Neural crest cell (in vitro differentiated cells): ENCODE results near the gene TMEM38B. TPM values are rescaled to one million over a fixed set of nuclear protein-coding genes. Genes with fewer than 3 reads are reported as not detected.
"Not testable (repeated sequence)": the region's sequence is repeated elsewhere in the genome, so short reads cannot be mapped to it uniquely, and the experiment has no call there.

ENCODE experiments used
- DNase-seq: peaks from one replicate; pipeline ENCODE4 v3.0.0; 2021; ENCODE audit warnings: low read depth, mixed read lengths, low spot score
- H3K27ac Mint-ChIP-seq: one replicate; pipeline ENCODE4 v1.8.0; 2021; ENCODE audit warnings: mild to moderate bottlenecking, mixed read lengths; ENCODE audit not compliant: unreplicated experiment
- H3K27me3 Mint-ChIP-seq: 2 replicates; pipeline ENCODE4 v1.8.0; 2021; ENCODE audit warnings: low read depth, mild to moderate bottlenecking, mixed read lengths
- H3K36me3 Mint-ChIP-seq: 2 replicates; pipeline ENCODE4 v1.8.0; 2021; ENCODE audit warnings: low read depth, mild to moderate bottlenecking, mixed read lengths
- H3K4me1 Mint-ChIP-seq: 2 replicates; pipeline ENCODE4 v1.8.0; 2021; ENCODE audit warnings: mixed read lengths
- H3K4me3 Mint-ChIP-seq: one replicate; pipeline ENCODE4 v1.8.0; 2021; ENCODE audit warnings: mild to moderate bottlenecking, mixed read lengths
- H3K9me3 Mint-ChIP-seq: 2 replicates; pipeline ENCODE4 v1.8.0; 2021; ENCODE audit warnings: mixed read lengths
- total RNA-seq: library from RNA; stranded (reverse); gene quantifications from 2 replicates; pipeline ENCODE4 v1.2.1, GENCODE V29; 2021
- TF ChIP-seq, protein P1 (sequence below): fragments of 200-600 bp; sonication (generic); conservative IDR thresholded peaks from 2 replicates; pipeline ENCODE4 v1.5.0; 2021; ENCODE audit warnings: antibody characterized with exemption, mild to moderate bottlenecking

TMEM38B gene
- total RNA-seq, 1 donor from 2014 or later, result 34.1 TPM

DNA sequence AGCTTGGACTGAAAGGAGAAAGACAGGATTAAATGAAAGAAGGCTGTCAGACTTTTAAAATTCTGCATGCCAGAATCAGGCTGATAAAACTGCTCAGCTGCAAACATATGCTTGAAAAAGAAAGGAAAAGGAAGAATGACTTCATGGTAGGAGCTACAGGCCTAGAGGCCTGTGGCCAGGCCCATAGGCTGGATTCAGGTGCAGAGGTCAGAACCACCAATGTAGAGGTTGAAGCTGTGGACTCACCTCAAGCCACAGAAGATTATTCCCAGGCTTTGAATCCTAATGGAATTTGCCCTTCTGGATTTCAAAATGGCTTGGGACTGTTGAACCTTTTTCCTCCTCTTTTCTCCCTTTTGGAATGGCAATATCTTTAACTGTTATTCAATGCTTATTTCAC, 47.7 kb downstream of the TMEM38B start:
- DNase-seq, result no peak
- Mint-ChIP-seq H3K9me3 (peaks cover 2% of the 10 kb centered on the region), H3K4me1 (no peaks in the 10 kb centered on the region), H3K4me3 (no peak overlapping the region), H3K36me3 (peaks cover 21% of the 10 kb centered on the region), H3K27ac (peak overlapping the region; percentile 1), H3K27me3 (no peaks in the 10 kb centered on the region)
- TF ChIP-seq, protein P1, sequence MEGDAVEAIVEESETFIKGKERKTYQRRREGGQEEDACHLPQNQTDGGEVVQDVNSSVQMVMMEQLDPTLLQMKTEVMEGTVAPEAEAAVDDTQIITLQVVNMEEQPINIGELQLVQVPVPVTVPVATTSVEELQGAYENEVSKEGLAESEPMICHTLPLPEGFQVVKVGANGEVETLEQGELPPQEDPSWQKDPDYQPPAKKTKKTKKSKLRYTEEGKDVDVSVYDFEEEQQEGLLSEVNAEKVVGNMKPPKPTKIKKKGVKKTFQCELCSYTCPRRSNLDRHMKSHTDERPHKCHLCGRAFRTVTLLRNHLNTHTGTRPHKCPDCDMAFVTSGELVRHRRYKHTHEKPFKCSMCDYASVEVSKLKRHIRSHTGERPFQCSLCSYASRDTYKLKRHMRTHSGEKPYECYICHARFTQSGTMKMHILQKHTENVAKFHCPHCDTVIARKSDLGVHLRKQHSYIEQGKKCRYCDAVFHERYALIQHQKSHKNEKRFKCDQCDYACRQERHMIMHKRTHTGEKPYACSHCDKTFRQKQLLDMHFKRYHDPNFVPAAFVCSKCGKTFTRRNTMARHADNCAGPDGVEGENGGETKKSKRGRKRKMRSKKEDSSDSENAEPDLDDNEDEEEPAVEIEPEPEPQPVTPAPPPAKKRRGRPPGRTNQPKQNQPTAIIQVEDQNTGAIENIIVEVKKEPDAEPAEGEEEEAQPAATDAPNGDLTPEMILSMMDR, result no peak

- H3K4me1 Mint-ChIP-seq, H3K27me3 Mint-ChIP-seq, DNase-seq, H3K27ac Mint-ChIP-seq, H3K9me3 Mint-ChIP-seq, H3K4me3 Mint-ChIP-seq: not testable (repeated sequence)
- peaks cover 38% of the 10 kb centered on the region for H3K36me3 Mint-ChIP-seq
Measured at GRCh38 chr9:105747325-105747724, 53.0 kb downstream of the TMEM38B start.

DNA sequence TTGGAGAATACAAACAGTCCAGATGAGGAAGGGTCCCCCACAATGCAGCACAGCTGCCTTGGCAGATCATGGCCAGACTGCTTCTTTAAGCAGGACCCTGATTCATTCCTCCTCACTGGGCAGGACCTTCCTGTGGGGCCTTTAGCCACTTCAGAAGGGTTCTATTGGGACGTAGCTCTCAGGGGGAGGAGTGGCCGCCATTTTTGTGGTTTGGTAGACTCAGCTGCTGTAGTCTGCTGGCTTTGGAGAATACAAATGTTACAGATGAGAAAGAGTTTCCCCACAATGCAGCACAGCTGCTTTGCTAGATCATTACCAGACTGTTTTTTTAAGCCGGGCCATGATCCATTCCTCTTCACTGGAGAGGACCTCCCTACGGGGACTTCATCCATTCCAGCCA, 57.4 kb downstream of the TMEM38B start:
- H3K27ac Mint-ChIP-seq, result no peak overlapping the region
- DNase-seq, result no peak
- peaks cover 20% of the 10 kb centered on the region for H3K9me3 Mint-ChIP-seq
- no peak overlapping the region for H3K4me3 Mint-ChIP-seq
- no peaks in the 10 kb centered on the region for H3K4me1 Mint-ChIP-seq
- peaks cover 68% of the 10 kb centered on the region for H3K36me3 Mint-ChIP-seq
- no peaks in the 10 kb centered on the region for H3K27me3 Mint-ChIP-seq
- TF ChIP-seq, protein P1, result no peak

- Mint-ChIP-seq H3K9me3 (peaks cover 17% of the 10 kb centered on the region), H3K4me3 (no peak overlapping the region), H3K27ac (no peak overlapping the region), H3K36me3 (peaks cover 42% of the 10 kb centered on the region), H3K4me1 (no peaks in the 10 kb centered on the region), H3K27me3 (no peaks in the 10 kb centered on the region)
- TF ChIP-seq, protein P1, result no peak
- DNase-seq, result no peak
Measured at GRCh38 chr9:105757496-105758251, 63.3 kb downstream of the TMEM38B start.

GRCh38 chr9:105760053-105760452, 65.7 kb downstream of the TMEM38B start:
- Mint-ChIP-seq H3K27me3 (no peaks in the 10 kb centered on the region), H3K9me3 (peaks cover under 1% of the 10 kb centered on the region), H3K36me3 (peaks cover 25% of the 10 kb centered on the region), H3K4me1 (no peaks in the 10 kb centered on the region), H3K4me3 (no peak overlapping the region), H3K27ac (no peak overlapping the region)
- TF ChIP-seq, protein P1, result no peak
- no peak for DNase-seq

- peak overlapping the region; percentile 98 for H3K27ac Mint-ChIP-seq
- peak overlapping the region; percentile 90 for H3K4me3 Mint-ChIP-seq
- H3K36me3 Mint-ChIP-seq, result peaks cover 41% of the 10 kb centered on the region
- not testable (repeated sequence) for DNase-seq, H3K27me3 Mint-ChIP-seq, H3K4me1 Mint-ChIP-seq
- peaks cover 11% of the 10 kb centered on the region for H3K9me3 Mint-ChIP-seq
Measured at GRCh38 chr9:105782561-105783494, 88.5 kb downstream of the TMEM38B start.
